SW480 (cell line): ENCODE measurements around the gene BAZ1A.
"Not testable (repeated sequence)": the region's sequence is repeated elsewhere in the genome, so short reads cannot be mapped to it uniquely, and the experiment has no call there.

Source experiments
- DNase-seq: peaks from one replicate; pipeline ENCODE4 v3.0.0-alpha.2; 2016; ENCODE audit warnings: low spot score

Gene BAZ1A

GRCh38 chr14:34781242-34781641 lies 93.9 kb downstream of the BAZ1A start:
- DNase-seq: no peak

DNA sequence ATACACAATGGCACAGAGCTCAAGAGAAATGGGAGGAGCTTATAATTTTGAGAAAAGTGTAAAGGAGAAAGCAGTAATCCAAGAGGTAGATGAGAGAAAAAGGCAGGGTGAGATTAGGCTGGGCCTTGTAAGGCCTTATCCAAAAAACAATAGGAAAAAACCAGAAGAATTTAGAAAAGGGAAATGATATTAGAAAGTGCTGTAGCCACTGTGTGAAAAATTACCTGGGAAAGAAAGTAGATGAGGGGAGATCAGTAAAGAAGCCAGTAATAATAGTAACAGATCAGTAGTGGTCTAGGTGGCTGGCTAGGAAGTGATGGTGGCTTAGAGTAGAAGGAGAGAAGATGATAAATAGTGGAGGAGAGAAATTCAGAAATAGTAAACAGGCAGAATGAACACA lies 94.5 kb downstream of the BAZ1A start:
- no peak for DNase-seq

- DNase-seq: no peak
These were observed 96.4 kb downstream of the BAZ1A start for GRCh38 chr14:34778744-34779143.

DNA sequence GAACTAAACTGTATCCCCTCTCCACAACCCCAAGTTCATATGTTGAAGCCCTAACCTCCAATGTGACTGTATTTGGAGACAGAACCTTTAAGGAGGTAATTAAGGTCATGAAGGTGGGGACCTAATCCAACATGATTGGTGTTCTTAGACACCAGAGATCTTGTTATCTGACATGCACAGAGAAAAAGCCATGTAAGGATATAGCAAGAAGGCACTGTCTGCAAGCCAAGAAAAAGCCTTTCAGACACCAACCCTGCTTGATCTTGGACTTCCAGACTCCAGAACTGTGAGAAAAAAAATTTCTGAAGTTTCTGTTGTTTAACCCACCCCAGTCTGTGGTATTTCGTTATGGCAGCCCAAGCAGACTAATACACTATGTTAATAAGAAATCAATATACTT lies 98.5 kb downstream of the BAZ1A start:
- DNase-seq: no peak

- no peak for DNase-seq
These were observed 99.2 kb downstream of the BAZ1A start for GRCh38 chr14:34775922-34776321.

DNA sequence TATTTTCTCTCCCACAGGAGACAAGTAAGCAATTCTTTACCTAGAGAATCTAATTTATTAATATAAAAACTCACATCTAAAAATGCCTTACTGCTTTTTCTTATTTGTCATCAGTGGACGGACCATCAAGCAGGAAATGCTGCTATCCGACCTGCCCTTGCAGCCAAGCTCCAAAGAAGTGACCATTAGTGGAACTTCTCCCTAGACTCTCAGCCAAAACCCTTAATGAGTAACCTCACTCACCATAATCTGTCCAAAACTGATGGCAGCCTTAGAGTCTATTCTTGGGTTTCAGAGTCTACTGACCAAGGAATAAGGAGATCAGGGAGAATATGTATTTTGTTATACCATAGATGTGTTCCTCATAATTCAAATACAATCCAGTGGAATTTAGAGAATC lies 99.8 kb downstream of the BAZ1A start:
- DNase-seq: no peak

DNA sequence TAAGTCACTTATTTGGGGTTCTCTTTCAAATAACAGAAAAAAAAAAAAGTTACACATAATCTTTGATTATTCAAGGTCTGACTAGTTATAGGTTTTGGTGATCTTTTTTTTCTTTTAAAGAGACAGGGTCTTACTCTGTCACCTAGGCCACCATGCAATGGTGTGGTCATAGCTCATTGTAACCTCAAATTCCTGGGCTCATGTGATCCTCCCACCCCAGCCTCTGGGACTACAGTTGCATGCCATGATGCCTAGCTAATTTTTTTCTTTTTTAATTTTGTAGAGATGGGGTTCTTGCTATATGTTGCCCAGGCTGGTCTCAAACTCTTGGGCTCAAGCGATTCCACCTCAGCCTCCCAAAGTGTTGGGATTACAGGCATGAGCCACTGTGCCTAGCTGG lies 104.3 kb downstream of the BAZ1A start:
- DNase-seq: no peak

- DNase-seq: no peak
These were observed 108.6 kb downstream of the BAZ1A start for GRCh38 chr14:34766606-34767005.

DNA sequence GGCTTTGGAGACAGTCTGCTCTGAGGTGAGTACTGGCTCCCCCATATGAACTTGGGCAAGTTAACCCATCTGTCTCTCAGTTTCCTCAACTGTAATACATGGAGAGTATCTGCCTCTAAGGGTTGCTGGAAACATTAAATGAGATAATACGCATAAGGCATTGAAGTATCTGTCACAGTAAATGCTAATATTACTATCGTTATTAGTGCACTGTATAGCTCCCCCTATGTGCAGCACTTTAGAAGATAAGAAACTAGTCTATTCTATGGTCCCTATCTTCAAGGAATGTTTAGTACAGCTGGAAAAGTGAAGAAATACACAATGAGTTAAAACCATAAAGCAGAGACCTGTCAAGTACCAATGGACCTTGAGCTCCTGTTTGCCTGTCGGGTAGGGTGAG lies 109.1 kb downstream of the BAZ1A start:
- DNase-seq: no peak

DNA sequence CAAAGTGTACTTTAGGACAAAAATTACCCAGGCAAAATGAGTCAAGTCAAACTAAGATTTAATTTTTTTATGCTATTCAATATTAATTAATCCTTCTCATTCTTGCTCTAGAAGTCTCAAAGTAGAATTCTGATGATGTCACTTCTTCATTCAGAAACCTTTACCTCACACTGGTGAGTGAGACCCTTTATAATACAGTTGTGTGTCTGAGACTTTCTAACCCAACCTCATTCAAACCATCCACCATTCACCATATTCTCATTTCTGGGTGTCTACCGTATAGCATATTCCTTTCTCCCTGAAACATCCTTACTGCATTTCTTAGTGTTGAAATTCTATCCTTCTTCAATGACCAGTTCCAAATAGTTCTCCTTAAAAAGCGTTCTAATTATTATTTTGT lies 119.9 kb downstream of the BAZ1A start:
- no peak for DNase-seq

DNA sequence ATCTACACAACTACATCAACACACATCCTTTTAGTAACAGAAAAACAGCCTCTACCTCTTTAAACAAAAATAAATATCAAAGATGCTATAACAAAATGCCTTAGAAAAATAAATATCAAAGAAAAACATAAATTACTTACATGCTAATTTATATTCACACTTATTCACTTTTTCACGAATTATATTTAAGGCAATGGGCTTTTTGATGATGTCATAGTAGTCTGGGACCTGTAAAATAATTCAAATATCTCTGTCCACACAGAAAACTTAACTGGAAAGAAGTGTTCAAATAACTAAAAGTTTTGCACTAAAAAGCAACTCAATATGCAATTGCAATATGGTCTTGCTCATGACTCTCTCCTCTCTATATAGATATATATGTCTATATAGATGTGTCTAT lies 120.5 kb downstream of the BAZ1A start:
- DNase-seq: no peak

DNA sequence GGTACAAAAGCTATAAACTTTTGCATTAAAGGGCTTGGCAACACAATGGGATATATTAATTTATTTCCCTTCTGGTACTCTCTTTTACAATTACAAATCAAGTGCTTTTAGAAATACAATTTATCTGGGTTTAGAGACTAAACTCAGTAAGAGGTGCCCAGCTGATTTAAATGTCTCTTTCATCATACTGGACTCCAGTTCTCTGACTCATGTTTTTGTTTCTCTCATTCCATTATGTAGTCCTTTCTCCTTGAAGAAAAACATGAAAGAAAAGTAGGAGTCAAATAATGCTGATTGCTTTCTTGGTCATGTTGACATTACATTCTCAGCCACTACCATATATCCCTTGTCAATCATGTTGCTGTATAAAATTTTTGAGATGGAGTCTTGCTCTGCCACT lies 124.5 kb downstream of the BAZ1A start:
- no peak for DNase-seq

GRCh38 chr14:34750233-34750632 lies 124.9 kb downstream of the BAZ1A start:
- DNase-seq: no peak

DNA sequence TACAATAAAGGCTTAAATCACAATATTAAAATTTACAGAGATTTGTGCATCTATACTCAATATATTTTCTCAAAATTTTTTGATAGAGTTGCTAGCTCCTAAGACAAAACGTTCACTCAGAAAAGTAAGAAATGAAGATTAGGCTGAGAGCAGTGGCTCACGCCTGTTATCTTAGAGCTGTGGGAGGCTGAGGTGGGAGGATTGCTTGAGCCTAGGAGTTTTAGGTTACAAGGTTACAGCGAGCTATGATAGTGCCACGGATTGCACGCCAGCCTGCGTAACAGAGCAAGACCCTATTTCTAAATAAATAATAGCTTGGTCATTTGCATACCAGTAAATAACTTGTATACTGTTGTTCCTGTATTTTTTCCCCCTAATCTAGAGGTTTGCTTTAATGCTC lies 125.8 kb downstream of the BAZ1A start:
- no peak for DNase-seq

- no peak for DNase-seq
These were observed 132.7 kb downstream of the BAZ1A start for GRCh38 chr14:34742270-34743115.

GRCh38 chr14:34741840-34742239 lies 133.3 kb downstream of the BAZ1A start:
- no peak for DNase-seq

DNA sequence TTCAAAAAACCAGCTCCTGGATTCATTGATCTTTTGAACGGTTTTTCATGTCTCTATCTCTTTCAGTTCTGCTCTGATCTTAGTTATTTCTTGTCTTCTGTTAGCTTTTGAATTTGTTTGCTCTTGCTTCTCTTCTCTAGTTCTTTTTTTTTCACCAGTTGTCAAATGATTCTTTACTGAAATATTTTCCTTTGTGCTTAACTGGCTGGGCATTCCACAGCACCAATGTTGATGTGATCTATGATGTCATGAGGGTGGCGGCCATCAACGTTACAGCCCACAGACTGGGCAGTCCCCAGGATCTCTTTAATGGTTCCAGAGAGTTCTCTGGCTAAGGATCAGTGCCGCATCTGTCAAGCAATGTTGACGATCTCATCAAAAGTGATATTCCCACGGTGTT lies 135.0 kb downstream of the BAZ1A start:
- not testable (repeated sequence) for DNase-seq

- not testable (repeated sequence) for DNase-seq
These were observed 138.1 kb downstream of the BAZ1A start for GRCh38 chr14:34737079-34737478.

DNA sequence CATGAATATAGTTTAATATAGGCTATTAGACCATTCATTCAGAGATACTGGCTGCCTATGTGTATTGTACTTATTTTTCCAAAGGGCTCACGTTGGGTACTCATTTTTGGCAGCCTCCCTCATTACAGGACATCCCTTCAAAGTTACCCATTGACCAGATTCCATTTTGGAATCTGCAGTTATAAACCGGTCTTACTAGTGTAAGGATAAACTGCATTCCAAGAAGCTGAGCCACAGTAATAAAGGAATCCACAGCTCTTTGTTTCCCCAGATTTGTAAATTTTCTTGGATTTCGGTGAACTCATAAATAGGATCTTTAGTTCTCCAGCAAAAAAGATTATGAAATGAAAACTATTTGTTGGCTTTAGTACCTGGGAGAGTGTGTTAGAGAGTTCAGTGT lies 141.9 kb downstream of the BAZ1A start:
- no peak for DNase-seq

DNA sequence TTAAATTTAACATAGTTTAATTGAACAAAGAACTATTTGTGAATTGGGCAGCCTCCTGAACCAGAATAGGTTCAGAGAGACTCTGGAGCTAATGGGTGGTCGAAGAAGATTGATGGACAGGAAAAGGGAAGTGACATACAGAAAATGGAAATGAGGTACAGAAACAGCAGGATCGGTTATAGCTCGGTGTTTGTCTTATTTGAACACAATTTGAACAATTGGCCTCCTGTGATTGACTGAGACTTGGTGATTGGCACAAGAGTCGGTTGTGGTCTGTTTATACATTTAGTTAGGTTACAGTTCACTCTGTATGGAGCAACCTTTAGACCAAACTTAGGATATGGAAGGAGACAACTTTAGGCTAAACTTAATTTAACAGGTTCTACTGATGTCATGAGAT lies 142.4 kb downstream of the BAZ1A start:
- no peak for DNase-seq

DNA sequence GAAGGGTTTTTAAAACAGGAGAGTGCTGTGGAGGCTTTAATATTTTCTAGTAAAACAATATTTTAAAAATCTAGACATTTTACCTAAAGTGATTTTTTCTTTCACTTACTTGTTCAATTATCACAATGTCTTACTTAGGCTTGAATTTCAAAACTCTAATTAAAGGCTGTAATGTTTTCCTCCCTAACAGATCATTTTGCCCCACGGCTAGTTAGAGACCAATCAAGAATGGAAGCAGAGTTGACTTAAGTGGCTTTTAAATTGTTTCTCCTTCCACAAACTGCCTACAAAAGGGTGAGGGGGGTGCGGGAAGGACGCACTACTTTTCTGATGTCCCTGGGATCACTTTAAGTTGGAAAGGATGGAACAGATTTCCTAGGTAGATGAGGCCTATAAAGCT lies 151.3 kb downstream of the BAZ1A start:
- DNase-seq: no peak

DNA sequence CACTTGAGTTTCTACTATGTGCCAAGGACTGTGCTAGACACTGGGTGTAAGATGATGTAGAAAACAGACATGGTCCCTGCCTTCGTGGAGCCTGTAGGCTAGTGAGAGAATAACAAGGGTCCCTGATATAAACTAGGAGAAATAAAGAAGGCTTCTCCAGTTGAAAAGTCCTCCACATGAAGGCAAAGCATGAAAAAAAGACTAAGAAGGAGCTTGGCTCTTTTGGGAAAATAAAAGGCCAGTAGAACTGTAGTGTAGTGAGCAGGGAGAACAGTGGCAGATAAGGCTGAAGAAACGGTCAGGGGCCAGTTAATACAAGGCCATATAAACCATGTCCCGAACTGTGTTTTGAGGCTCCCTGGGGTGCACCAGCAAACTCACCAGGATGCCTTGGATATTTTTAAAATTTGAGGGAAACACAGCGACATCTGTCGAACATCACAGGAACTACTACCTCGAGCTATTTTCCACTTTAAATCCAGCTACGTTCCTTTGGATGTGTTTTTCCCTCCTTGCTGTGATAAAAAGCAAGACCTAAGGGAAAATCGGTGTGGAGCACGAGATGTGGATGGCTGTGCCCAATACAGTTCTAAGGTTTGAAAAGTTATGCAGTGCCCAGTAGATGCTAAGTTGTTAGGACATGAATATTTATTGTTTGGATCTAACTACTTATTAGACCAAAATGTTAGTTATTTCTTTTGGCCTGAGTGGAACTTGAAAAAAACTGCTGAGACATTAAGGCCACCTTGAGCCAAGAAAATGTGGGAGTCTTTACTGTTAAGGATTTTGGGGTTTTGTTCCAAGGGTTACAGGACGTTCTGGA lies 152.2 kb downstream of the BAZ1A start:
- peak; percentile 55 for DNase-seq

DNA sequence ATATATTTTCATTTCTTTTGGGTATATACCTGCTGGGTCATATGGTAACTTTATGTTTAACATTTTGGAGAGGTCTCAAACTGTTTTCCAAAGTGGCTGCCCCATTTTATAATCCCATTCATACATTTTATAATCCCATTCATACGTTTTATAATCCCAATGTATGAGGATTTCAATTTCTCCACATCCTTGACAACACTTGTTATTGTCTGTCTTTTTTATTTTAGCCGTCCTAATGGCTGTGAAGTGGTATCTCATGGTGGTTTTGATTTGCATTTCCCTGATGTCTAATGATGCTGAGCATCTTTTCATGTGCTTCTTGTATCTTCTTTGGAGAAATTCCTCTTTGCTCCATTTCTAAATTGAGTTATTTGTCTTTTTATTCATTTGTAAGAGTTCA lies 154.0 kb downstream of the BAZ1A start:
- no peak for DNase-seq
